GM18909 (cell line): Measurements from ENCODE around the gene NPDC1.
"Not testable (repeated sequence)": the region's sequence is repeated elsewhere in the genome, so short reads cannot be mapped to it uniquely, and the experiment has no call there.

Experiments used
- ATAC-seq: cut with Tn5 transposase; IDR thresholded peaks from one replicate; pipeline ENCODE4 v1.9.1; 2021; ENCODE audit warnings: mild to moderate bottlenecking; ENCODE audit not compliant: unreplicated experiment, poor library complexity

The NPDC1 gene

GRCh38 chr9:137014776-137015539 lies 31.0 kb downstream of the NPDC1 start:
- no peak for ATAC-seq

GRCh38 chr9:137014166-137014565 lies 31.8 kb downstream of the NPDC1 start:
- no peak for ATAC-seq

GRCh38 chr9:137013571-137013940 lies 32.4 kb downstream of the NPDC1 start:
- ATAC-seq, result no peak

GRCh38 chr9:137012694-137013570 lies 33.0 kb downstream of the NPDC1 start:
- ATAC-seq, result no peak

GRCh38 chr9:137011907-137012675 lies 33.9 kb downstream of the NPDC1 start:
- no peak for ATAC-seq

- no peak for ATAC-seq
These were observed 34.8 kb downstream of the NPDC1 start for GRCh38 chr9:137011156-137011555.

- no peak for ATAC-seq
These were observed 35.8 kb downstream of the NPDC1 start for GRCh38 chr9:137009938-137010732.

GRCh38 chr9:137009217-137009616 lies 36.8 kb downstream of the NPDC1 start:
- no peak for ATAC-seq

GRCh38 chr9:137008312-137008711 lies 37.7 kb downstream of the NPDC1 start:
- no peak for ATAC-seq

GRCh38 chr9:137007816-137008270 lies 38.1 kb downstream of the NPDC1 start:
- no peak for ATAC-seq

GRCh38 chr9:137007108-137007815 lies 38.7 kb downstream of the NPDC1 start:
- ATAC-seq, result no peak

GRCh38 chr9:137006116-137007003 lies 39.6 kb downstream of the NPDC1 start:
- ATAC-seq, result no peak

- not testable (repeated sequence) for ATAC-seq
These were observed 41.7 kb downstream of the NPDC1 start for GRCh38 chr9:137004285-137004684.

- ATAC-seq, result no peak
These were observed 43.3 kb downstream of the NPDC1 start for GRCh38 chr9:137002646-137003041.

GRCh38 chr9:137001857-137002645 lies 43.9 kb downstream of the NPDC1 start:
- no peak for ATAC-seq

- ATAC-seq, result peak; percentile 74
These were observed 45.6 kb downstream of the NPDC1 start for GRCh38 chr9:137000177-137000930.

GRCh38 chr9:136997830-136998234 lies 48.1 kb downstream of the NPDC1 start:
- ATAC-seq, result no peak
